Thyroid gland (tissue), 4 donors: Measurements from ENCODE around the gene PHPT1. TPM values are rescaled to one million over a fixed set of nuclear protein-coding genes. Genes with fewer than 3 reads are reported as not detected.
A peak's percentile ranks its signal among the peaks of the same experiment; 100 is the strongest.
"Not testable (repeated sequence)": the region's sequence is repeated elsewhere in the genome, so short reads cannot be mapped to it uniquely, and the experiment has no call there.

ENCODE experiments used
- DNase-seq, 2 donors: peaks; one replicate each; pipeline ENCODE4 v3.0.0-alpha.2; 2019
- H3K27ac ChIP-seq, 3 donors: fragments of 200-600 bp; sonication (generic); 1 replicate in 2 of 3; 2 replicates in 1 of 3; pipeline ENCODE4 v1.5.1; 2016 to 2019; ENCODE audit warnings: mild to moderate bottlenecking in 1 of 3, moderate library complexity in 1 of 3
- H3K27me3 ChIP-seq: fragments of 200-600 bp; sonication (generic); one replicate; pipeline ENCODE4 v1.5.1; 2019
- H3K36me3 ChIP-seq, 2 donors: fragments of 200-600 bp; sonication (generic); one replicate each; pipeline ENCODE4 v1.5.1; 2016 to 2019
- H3K4me1 ChIP-seq, 2 donors: fragments of 200-600 bp; sonication (generic); one replicate each; pipeline ENCODE4 v1.5.1; 2017 to 2019
- H3K4me3 ChIP-seq, 3 donors: fragments of 200-600 bp; sonication (generic); replicated peaks in 1 of 3; 1 replicate in 2 of 3; 2 replicates in 1 of 3; pipeline ENCODE4 v1.5.1; 2016; ENCODE audit warnings: mild to moderate bottlenecking in 1 of 3
- H3K9me3 ChIP-seq: fragments of 200-600 bp; sonication (generic); one replicate; pipeline ENCODE4 v1.5.1; 2017
- POLR2A ChIP-seq, 2 donors: fragments of 450-650 bp; IDR thresholded peaks; one replicate each; pipeline ENCODE4 v1.6.1; 2017; ENCODE audit warnings: antibody characterized with exemption in 2 of 2, mild to moderate bottlenecking in 2 of 2, moderate library complexity in 1 of 2
- WGBS, 2 donors: methylation state at CpG; one replicate each; pipeline ENCODE4 v1.1.5; 2017; 5-methylcytosine and 5-hydroxymethylcytosine counted together
- intact Hi-C: fragments of 100-400 bp; cut with DNase I; formaldehyde crosslinking; loops from one replicate; pipeline ENCODE4 v1.15.1; 2023
- total RNA-seq, 4 donors: library from RNA; depleted of rRNA; stranded (reverse); fragments of >200 nt; gene quantifications; one replicate each; pipeline ENCODE4 v1.2.3, GENCODE V29; 2016
- TF ChIP-seq, protein P1 (sequence below), 6 experiments: fragments of 200-600 bp in 3 of 6; fragments of 450-650 bp in 3 of 6; sonication (generic) in 3 of 6; IDR thresholded peaks; one replicate each; pipeline ENCODE4 v1.5.1; 2016 to 2019; ENCODE audit warnings: antibody characterized with exemption in 6 of 6, mild to moderate bottlenecking in 2 of 6, inconsistent platforms in 1 of 6, moderate library complexity in 1 of 6

Gene PHPT1
- total RNA-seq, 4 donors from 2014 or later = 79.4 to 174 (median 115) TPM

DNA sequence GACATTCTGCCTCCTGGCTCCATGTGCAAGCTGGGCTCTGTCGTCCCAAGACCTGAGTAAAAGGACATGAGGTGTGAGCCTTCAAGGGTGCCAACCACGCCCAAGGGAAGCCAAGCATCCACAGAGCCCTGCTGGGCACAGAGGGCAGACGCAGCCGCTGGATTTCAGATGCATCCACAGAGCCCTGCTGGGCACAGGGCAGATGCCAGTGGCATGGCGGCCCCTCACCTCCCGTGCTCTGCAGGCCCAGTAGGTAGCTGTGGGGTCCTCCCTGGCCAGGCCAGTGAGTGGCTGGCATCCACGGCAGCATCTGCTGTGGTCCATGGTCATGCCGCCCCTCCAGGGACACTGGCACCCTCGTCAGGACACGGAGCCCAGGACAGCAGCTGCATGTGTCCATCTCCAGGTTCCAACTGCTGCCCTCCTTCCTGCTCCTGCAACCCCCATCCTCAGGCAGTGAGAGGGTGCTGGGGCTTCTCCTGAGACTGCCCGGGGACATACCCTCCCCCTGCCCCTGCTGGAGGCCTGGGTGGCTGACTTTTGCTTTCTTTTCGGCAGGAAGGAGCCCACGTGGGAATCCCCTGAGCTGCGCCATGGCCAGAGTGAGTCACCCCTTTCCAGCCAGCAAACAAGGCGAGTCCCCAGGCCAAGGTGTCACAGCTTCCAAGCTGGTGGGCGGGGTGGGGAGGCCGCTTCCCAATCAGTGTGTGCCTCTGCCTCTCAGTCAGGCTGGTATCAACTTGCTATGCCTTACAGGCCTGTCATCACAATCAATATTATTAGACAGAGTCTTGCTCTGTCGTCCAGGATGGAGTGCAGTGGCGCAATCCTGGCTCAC, 33.1 kb downstream of the PHPT1 start:
- Histone ChIP-seq H3K4me3 (peak overlapping the region in 1 of 3 donors; percentile 4), H3K36me3 (no peaks in the 10 kb centered on the region), H3K9me3 (no peaks in the 10 kb centered on the region), H3K4me1 (peaks cover 4 to 27% of the 10 kb centered on the region in 2 donors), H3K27me3 (no peaks in the 10 kb centered on the region), H3K27ac (peak overlapping the region in 1 of 3 donors; percentile 10)
- TF ChIP-seq POLR2A (IDR thresholded peaks at IDR 0.05) = no peak
- TF ChIP-seq, protein P1, sequence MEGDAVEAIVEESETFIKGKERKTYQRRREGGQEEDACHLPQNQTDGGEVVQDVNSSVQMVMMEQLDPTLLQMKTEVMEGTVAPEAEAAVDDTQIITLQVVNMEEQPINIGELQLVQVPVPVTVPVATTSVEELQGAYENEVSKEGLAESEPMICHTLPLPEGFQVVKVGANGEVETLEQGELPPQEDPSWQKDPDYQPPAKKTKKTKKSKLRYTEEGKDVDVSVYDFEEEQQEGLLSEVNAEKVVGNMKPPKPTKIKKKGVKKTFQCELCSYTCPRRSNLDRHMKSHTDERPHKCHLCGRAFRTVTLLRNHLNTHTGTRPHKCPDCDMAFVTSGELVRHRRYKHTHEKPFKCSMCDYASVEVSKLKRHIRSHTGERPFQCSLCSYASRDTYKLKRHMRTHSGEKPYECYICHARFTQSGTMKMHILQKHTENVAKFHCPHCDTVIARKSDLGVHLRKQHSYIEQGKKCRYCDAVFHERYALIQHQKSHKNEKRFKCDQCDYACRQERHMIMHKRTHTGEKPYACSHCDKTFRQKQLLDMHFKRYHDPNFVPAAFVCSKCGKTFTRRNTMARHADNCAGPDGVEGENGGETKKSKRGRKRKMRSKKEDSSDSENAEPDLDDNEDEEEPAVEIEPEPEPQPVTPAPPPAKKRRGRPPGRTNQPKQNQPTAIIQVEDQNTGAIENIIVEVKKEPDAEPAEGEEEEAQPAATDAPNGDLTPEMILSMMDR (IDR thresholded peaks at IDR 0.05) = no peak
- intact Hi-C loops = no loop called here
- DNase-seq = peak in 1 of 2 donors; percentile 23
- 24 to 75% methylated on average over 3 to 8 of the region's 19 CpGs for WGBS, 2 donors

GRCh38 chr9:136882947-136883283, 33.7 kb downstream of the PHPT1 start:
- intact Hi-C loops = not testable (repeated sequence)
- 86 to 92% methylated on average over 6 to 9 of the region's 9 CpGs for WGBS, 2 donors

GRCh38 chr9:136883670-136884069, 34.5 kb downstream of the PHPT1 start:
- H3K36me3 ChIP-seq, DNase-seq, H3K27me3 ChIP-seq, H3K27ac ChIP-seq, intact Hi-C loops, H3K9me3 ChIP-seq, H3K4me3 ChIP-seq: not testable (repeated sequence)
- peaks cover 4 to 33% of the 10 kb centered on the region in 2 donors for H3K4me1 ChIP-seq
- WGBS, 2 donors = 88 to 89% methylated on average over 10 of the region's 10 CpGs

More at GRCh38 chr9:136882947-136883283, 33.7 kb downstream of the PHPT1 start:
- DNase-seq, H3K36me3 ChIP-seq, H3K27me3 ChIP-seq, H3K9me3 ChIP-seq, H3K4me3 ChIP-seq: not testable (repeated sequence)
- Histone ChIP-seq H3K27ac (peak overlapping the region in 1 of 3 donors; percentile 10), H3K4me1 (peaks cover 4 to 33% of the 10 kb centered on the region in 2 donors)

DNA sequence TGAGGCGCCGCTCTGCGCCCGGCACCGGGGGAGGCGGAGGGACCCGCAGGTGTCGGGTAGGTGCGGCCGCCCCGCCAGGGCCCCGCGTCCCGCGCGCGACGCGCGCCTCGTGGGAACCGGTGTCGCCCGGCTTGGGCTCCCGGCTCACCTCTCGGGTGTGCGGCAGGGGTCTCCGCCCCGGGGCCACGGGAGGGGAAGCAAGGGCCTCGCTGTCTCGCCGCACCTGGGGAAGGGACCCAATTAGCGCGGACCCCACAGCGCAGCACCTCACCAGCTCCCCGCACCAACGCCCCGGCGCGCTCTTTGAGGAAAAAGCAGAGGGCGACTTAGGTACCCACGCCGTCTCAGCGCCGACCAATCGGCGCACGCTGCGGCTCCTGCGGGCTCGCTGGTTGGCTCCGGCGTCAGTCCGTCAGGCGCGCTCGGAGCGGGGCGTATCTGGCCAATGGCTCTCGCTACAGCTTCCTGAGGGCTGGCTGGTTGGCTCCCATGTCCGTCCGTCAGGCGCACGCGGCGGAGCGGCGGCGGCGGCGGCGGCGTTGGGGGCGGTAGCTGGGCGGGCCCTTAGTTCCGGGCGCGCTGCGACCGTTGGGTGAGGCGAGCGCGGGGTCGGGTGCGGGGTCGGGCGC, 36.9 kb downstream of the PHPT1 start, which contains the start of gene TRAF2:
TRAF2 (plus strand) TSS at position 567 of the 629 bp plus-strand sequence. CDS start 12,225 bp downstream, outside the sequence.
- intact Hi-C loops = loop anchor here (5.0 kb wide), 1 partner anchor 56 kb away; the partner anchor contains the start of gene FBXW5

GRCh38 chr9:136886610-136887597, 37.7 kb downstream of the PHPT1 start:
- intact Hi-C loops = loop anchor here (5.0 kb wide), 1 partner anchor 55 kb away; the partner anchor contains the start of gene FBXW5
- 3 to 5% methylated on average over 19 to 33 of the region's 76 CpGs for WGBS, 2 donors

More for the DNA sequence above, 36.9 kb downstream of the PHPT1 start, which contains the start of gene TRAF2:
- H3K27ac ChIP-seq = peak within 1 kb of the TSS; percentile 20 to 81 (median 77)
- TF ChIP-seq, protein P1 (IDR thresholded peaks at IDR 0.05) = no peak
- peak; percentile 19 to 72 for TF ChIP-seq POLR2A (IDR thresholded peaks at IDR 0.05)
- peak; percentile 97 for DNase-seq
- H3K4me3 ChIP-seq = peak within 1 kb of the TSS; percentile 46 to 95 (median 50)
- WGBS, 2 donors = 0% methylated on average over 16 to 19 of the region's 88 CpGs
- H3K27me3 ChIP-seq = no peaks in the 10 kb centered on the region
- H3K4me1 ChIP-seq = peaks cover 4 to 36% of the 10 kb centered on the region in 2 donors
- no peaks in the 10 kb centered on the region for H3K9me3 ChIP-seq
- H3K36me3 ChIP-seq = no peaks in the 10 kb centered on the region

More at GRCh38 chr9:136886610-136887597, 37.7 kb downstream of the PHPT1 start:
- DNase-seq = peak in 1 of 2 donors; percentile 46
- H3K36me3 ChIP-seq = no peaks in the 10 kb centered on the region
- no peaks in the 10 kb centered on the region for H3K9me3 ChIP-seq
- peak overlapping the region; percentile 20 to 81 (median 77) for H3K27ac ChIP-seq
- no peaks in the 10 kb centered on the region for H3K27me3 ChIP-seq
- peak overlapping the region; percentile 46 to 95 (median 50) for H3K4me3 ChIP-seq
- TF ChIP-seq POLR2A (IDR thresholded peaks at IDR 0.05) = no peak
- TF ChIP-seq, protein P1 (IDR thresholded peaks at IDR 0.05) = no peak
- H3K4me1 ChIP-seq = peaks cover 4 to 31% of the 10 kb centered on the region in 2 donors
